NCI-H345 treated with DMSO at 0.1 percent for 48 hours (cell line): Measurements from ENCODE around the gene GALNT14.

ENCODE experiments used
- DNase-seq: peaks from one replicate; lab custom pipeline; 2025; ENCODE audit not compliant: unreplicated experiment; lab: John Stamatoyannopoulos, UW

The GALNT14 gene

GRCh38 chr2:31134480-31134879, 3.8 kb downstream of the GALNT14 start:
- no peak for DNase-seq

GRCh38 chr2:31132786-31133185, 5.5 kb downstream of the GALNT14 start:
- DNase-seq = no peak

GRCh38 chr2:31131871-31132270, 6.4 kb downstream of the GALNT14 start:
- DNase-seq = no peak

GRCh38 chr2:31129375-31130171, 8.7 kb downstream of the GALNT14 start:
- no peak for DNase-seq

- no peak for DNase-seq
These were observed 10.3 kb downstream of the GALNT14 start for GRCh38 chr2:31127931-31128330.

GRCh38 chr2:31125918-31126695, 12.1 kb downstream of the GALNT14 start:
- no peak for DNase-seq

GRCh38 chr2:31124904-31125303, 13.3 kb downstream of the GALNT14 start:
- no peak for DNase-seq

GRCh38 chr2:31122133-31122532, 16.1 kb downstream of the GALNT14 start:
- DNase-seq = no peak

- DNase-seq = no peak
These were observed 24.5 kb downstream of the GALNT14 start for GRCh38 chr2:31113765-31114164.

- no peak for DNase-seq
These were observed 25.7 kb downstream of the GALNT14 start for GRCh38 chr2:31112544-31112943.

GRCh38 chr2:31110998-31111397, 27.2 kb downstream of the GALNT14 start:
- no peak for DNase-seq

- DNase-seq = no peak
These were observed 27.8 kb downstream of the GALNT14 start for GRCh38 chr2:31110431-31110830.

- DNase-seq = no peak
These were observed 28.5 kb downstream of the GALNT14 start for GRCh38 chr2:31109633-31110192.

GRCh38 chr2:31108561-31109286, 29.5 kb downstream of the GALNT14 start:
- no peak for DNase-seq

GRCh38 chr2:31107591-31108300, 30.5 kb downstream of the GALNT14 start:
- DNase-seq = no peak

- no peak for DNase-seq
These were observed 36.5 kb downstream of the GALNT14 start for GRCh38 chr2:31101701-31102100.

GRCh38 chr2:31097962-31098613, 40.2 kb downstream of the GALNT14 start:
- no peak for DNase-seq

GRCh38 chr2:31090188-31090587, 48.1 kb downstream of the GALNT14 start:
- DNase-seq = no peak

GRCh38 chr2:31089645-31090044, 48.6 kb downstream of the GALNT14 start:
- DNase-seq = no peak

- no peak for DNase-seq
These were observed 49.6 kb downstream of the GALNT14 start for GRCh38 chr2:31088504-31089195.
